ENCODE data around the gene PTPN20. TPM values are rescaled to one million over a fixed set of nuclear protein-coding genes. Genes with fewer than 3 reads are reported as not detected.
A peak's percentile ranks its signal among the peaks of the same experiment; 100 is the strongest.

The PTPN20 gene
- total RNA-seq, 4 donors from 2014 or later, result 1.8 to 3.7 (median 2.6) TPM

GRCh38 chr10:47015404-47015803 lies 104.2 kb downstream of the PTPN20 start:
- Histone ChIP-seq H3K27ac (no peak overlapping the region), H3K4me1 (no peaks in the 10 kb centered on the region), H3K36me3 (no peaks in the 10 kb centered on the region), H3K4me3 (no peak overlapping the region), H3K9me3 (no peaks in the 10 kb centered on the region), H3K27me3 (no peaks in the 10 kb centered on the region)
- no peak for TF ChIP-seq EP300 (IDR thresholded peaks at IDR 0.05)
- TF ChIP-seq CTCF (IDR thresholded peaks at IDR 0.05), result no peak
- TF ChIP-seq POLR2A (IDR thresholded peaks at IDR 0.05), result no peak
- no peak for DNase-seq (ENCODE audit: low spot score in 2 of 2)

GRCh38 chr10:47016564-47016963 lies 105.3 kb downstream of the PTPN20 start:
- Histone ChIP-seq H3K27me3 (no peaks in the 10 kb centered on the region), H3K9me3 (no peaks in the 10 kb centered on the region), H3K4me1 (no peaks in the 10 kb centered on the region), H3K36me3 (no peaks in the 10 kb centered on the region), H3K27ac (no peak overlapping the region), H3K4me3 (no peak overlapping the region)
- 87 to 91% methylated on average over 8 of the region's 8 CpGs for WGBS, 2 donors
- no peak for DNase-seq (ENCODE audit: low spot score in 2 of 2)
- TF ChIP-seq EP300 (IDR thresholded peaks at IDR 0.05) (no peak), POLR2A (IDR thresholded peaks at IDR 0.05) (no peak), CTCF (IDR thresholded peaks at IDR 0.05) (no peak)

- no peak overlapping the region for H3K4me3 ChIP-seq
- 62 to 75% methylated on average over 2 of the region's 2 CpGs for WGBS, 2 donors
These were observed 107.0 kb downstream of the PTPN20 start for GRCh38 chr10:47018026-47018735.

GRCh38 chr10:47019155-47020145 lies 108.2 kb downstream of the PTPN20 start:
- no peaks in the 10 kb centered on the region for H3K9me3 ChIP-seq
- TF ChIP-seq EP300 (IDR thresholded peaks at IDR 0.05) (no peak), POLR2A (IDR thresholded peaks at IDR 0.05) (no peak), CTCF (IDR thresholded peaks at IDR 0.05) (no peak)
- H3K27me3 ChIP-seq, result no peaks in the 10 kb centered on the region
- DNase-seq (ENCODE audit: low spot score in 2 of 2), result no peak
- no peak overlapping the region for H3K4me3 ChIP-seq
- no peak overlapping the region for H3K27ac ChIP-seq
- no peaks in the 10 kb centered on the region for H3K36me3 ChIP-seq
- WGBS, 2 donors, result 79% methylated on average over 8 of the region's 8 CpGs
- no peaks in the 10 kb centered on the region for H3K4me1 ChIP-seq

More at GRCh38 chr10:47018026-47018735, 107.0 kb downstream of the PTPN20 start:
- Histone ChIP-seq H3K27me3 (no peaks in the 10 kb centered on the region), H3K9me3 (no peaks in the 10 kb centered on the region), H3K4me1 (no peaks in the 10 kb centered on the region), H3K36me3 (no peaks in the 10 kb centered on the region), H3K27ac (no peak overlapping the region)
- DNase-seq (ENCODE audit: low spot score in 2 of 2), result no peak
- TF ChIP-seq CTCF (IDR thresholded peaks at IDR 0.05) (no peak), POLR2A (IDR thresholded peaks at IDR 0.05) (no peak), EP300 (IDR thresholded peaks at IDR 0.05) (no peak)

GRCh38 chr10:47020471-47020870 lies 109.2 kb downstream of the PTPN20 start:
- H3K4me1 ChIP-seq, result peaks cover 0 to under 1% (median 0%) of the 10 kb centered on the region in 4 donors
- 82 to 83% methylated on average over 4 to 5 of the region's 5 CpGs for WGBS, 2 donors
- no peaks in the 10 kb centered on the region for H3K27me3 ChIP-seq
- H3K36me3 ChIP-seq, result no peaks in the 10 kb centered on the region
- no peak overlapping the region for H3K4me3 ChIP-seq
- TF ChIP-seq EP300 (IDR thresholded peaks at IDR 0.05) (no peak), CTCF (IDR thresholded peaks at IDR 0.05) (no peak), POLR2A (IDR thresholded peaks at IDR 0.05) (no peak)
- H3K27ac ChIP-seq, result peak overlapping the region in 2 of 4 donors; percentile 11 to 33
- no peaks in the 10 kb centered on the region for H3K9me3 ChIP-seq
- DNase-seq (ENCODE audit: low spot score in 2 of 2), result no peak

Measured in tibial nerve (tissue), 4 donors.